ENCODE data around the gene GDI1.

- TF ChIP-seq SUZ12 (IDR thresholded peaks at IDR 0.05; ENCODE audit: extremely low read depth, insufficient read depth, insufficient read length) (no peak), ZNF274 (IDR thresholded peaks at IDR 0.05; ENCODE audit: low read depth, low read length) (no peak)
Measured at GRCh38 chrX:154433605-154434004, 3.3 kb upstream of the GDI1 start.
